Omental fat pad (tissue), 4 donors: ENCODE data around the gene LHB. TPM values are rescaled to one million over a fixed set of nuclear protein-coding genes. Genes with fewer than 3 reads are reported as not detected.

Experiments used
- ATAC-seq: fragments of 150-250 bp; one replicate; pipeline ENCODE4 v1.9.1; 2016; ENCODE audit warnings: mild to moderate bottlenecking, moderate library complexity; ENCODE audit not compliant: low FRiP score
- DNase-seq: peaks from one replicate; pipeline ENCODE4 v3.0.0-alpha.2; 2019; ENCODE audit warnings: low spot score
- CTCF ChIP-seq, 3 donors: fragments of 450-650 bp; IDR thresholded peaks; one replicate each; pipeline ENCODE4 v1.5.1; 2016 to 2017; ENCODE audit warnings: antibody characterized with exemption in 3 of 3, mild to moderate bottlenecking in 3 of 3, moderate library complexity in 2 of 3
- total RNA-seq, 4 donors: library from RNA; depleted of rRNA; stranded (reverse); fragments of >200 nt; gene quantifications; one replicate each; pipeline ENCODE4 v1.1.0, GENCODE V29; 2016

LHB gene
- total RNA-seq, 4 donors from 2014 or later = not detected

DNA sequence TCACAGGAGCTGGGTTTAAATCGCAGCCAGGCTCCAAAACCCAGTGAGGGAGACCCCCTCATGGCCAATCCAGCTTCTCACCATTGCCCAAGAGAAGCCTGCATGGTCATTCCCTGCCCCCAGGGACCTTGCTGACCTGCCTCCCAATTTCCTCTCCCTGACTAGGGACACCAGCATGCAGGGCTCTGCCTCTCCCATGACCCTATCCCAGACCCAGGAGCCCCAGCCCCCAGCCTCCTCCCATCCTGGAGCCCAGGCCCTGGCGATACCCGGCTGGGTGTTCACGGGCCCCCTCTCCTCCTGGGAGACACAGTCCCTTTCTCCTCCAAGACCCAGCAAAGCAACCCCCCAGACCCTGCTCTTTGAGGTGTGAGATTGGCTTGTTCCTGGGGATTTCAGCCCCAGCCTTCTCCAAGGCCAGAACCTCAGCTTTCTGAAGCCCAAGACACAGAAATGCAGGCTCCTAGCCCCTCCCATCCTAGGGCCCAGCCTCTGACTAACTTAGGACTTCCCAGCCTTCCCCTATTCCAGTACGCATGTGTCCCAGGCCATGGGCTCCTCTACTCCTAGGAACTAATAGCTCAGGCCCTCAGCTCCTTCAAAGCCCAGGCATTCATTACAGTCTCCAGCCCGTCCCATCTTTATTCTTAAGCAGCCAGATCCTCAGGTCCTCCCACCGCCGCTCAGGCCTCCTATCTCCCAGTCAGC lies 24.9 kb downstream of the LHB start:
- ATAC-seq (peak; percentile 45), DNase-seq (peak; percentile 42)
- no peak for TF ChIP-seq CTCF (IDR thresholded peaks at IDR 0.05)

- ATAC-seq (no peak), DNase-seq (no peak)
- TF ChIP-seq CTCF (IDR thresholded peaks at IDR 0.05) = no peak
Observed at GRCh38 chr19:48991011-48991609, 25.8 kb downstream of the LHB start.

GRCh38 chr19:48990400-48990799 lies 26.5 kb downstream of the LHB start:
- no peak for TF ChIP-seq CTCF (IDR thresholded peaks at IDR 0.05)
- ATAC-seq (no peak), DNase-seq (no peak)

DNA sequence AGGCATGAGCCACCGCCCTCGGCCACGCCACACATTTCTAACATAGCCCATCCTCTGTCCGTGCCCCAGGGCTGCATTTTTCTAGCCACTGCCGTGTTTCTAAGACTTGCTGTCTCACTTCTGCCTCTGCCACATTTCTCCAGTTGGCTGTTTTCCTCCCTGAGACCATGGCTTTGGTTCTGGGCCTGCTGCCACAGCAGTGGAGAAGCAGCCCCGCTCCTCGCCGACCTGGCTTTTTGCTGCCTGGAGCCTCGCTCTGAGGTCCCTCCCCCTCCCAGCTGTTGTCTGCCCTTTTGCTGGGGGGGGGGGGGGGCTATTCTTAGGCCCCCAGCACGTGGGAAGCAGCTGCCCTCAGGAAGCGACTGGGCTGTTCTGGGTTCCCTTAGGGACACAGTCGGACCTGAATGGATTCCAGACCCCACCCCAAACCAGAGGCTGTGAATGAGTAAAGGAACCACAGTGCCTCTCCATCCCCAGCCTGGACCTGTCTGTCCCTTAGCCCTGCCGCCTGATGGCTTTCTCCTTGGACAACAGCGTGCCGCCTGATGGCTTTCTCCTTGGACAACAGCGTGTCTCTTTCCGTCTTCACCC lies 27.1 kb downstream of the LHB start:
- no peak for DNase-seq
- ATAC-seq = no peak
- no peak for TF ChIP-seq CTCF (IDR thresholded peaks at IDR 0.05)

- ATAC-seq = no peak
Observed at GRCh38 chr19:48988860-48989259, 28.0 kb downstream of the LHB start.

GRCh38 chr19:48988286-48988685 lies 28.6 kb downstream of the LHB start:
- TF ChIP-seq CTCF (IDR thresholded peaks at IDR 0.05) = no peak
- ATAC-seq (no peak), DNase-seq (no peak)

More at GRCh38 chr19:48988860-48989259, 28.0 kb downstream of the LHB start:
- TF ChIP-seq CTCF (IDR thresholded peaks at IDR 0.05) = no peak
- DNase-seq = no peak
